HCT116 (cell line): ENCODE results near the gene KCNK18. TPM values are rescaled to one million over a fixed set of nuclear protein-coding genes. Genes with fewer than 3 reads are reported as not detected.

ENCODE experiments used
- ATAC-seq: fragments of 200-7000 bp; cut with Tn5 transposase; 2 replicates; pipeline ENCODE4 v1.9.1; 2020; ENCODE audit warnings: mild to moderate bottlenecking, moderate library complexity
- BruUV-seq: library from RNA; stranded (reverse); fragments of 400-500 nt; replicated peaks from 2 replicates; lab custom pipeline; 2021; lab: Mats Ljungman, UMichigan
- CTCF ChIA-PET: fragments of 300-600 bp; sonication (Branson Sonifier 250); formaldehyde crosslinking; loops from one replicate; lab custom pipeline; 2021; ENCODE audit warnings: antibody characterized with exemption; lab: Charles Lee
- POLR2A ChIA-PET: fragments of 300-600, 350-600 bp; sonication (Branson Sonifier 250); formaldehyde crosslinking; loops from one replicate; lab custom pipeline; 2021; ENCODE audit warnings: antibody characterized with exemption; lab: Charles Lee
- RAD21 ChIA-PET, 2 experiments: fragments of 300-600 bp; sonication (Branson Sonifier 250); formaldehyde crosslinking; loops; one replicate each; lab custom pipeline; 2023; ENCODE audit warnings: low total read pairs in 2 of 2; ENCODE audit not compliant: uncharacterized antibody in 2 of 2, unreplicated experiment in 2 of 2, low non-redundant PET in 1 of 2; lab: Charles Lee
- DNase-seq: peaks from one replicate; pipeline ENCODE4 v3.0.0-alpha.2; 2010; ENCODE audit warnings: low read depth, low spot score
- H2AFZ ChIP-seq: fragments of 200-600 bp; shearing (Covaris generic), sonication (generic); 2 replicates; pipeline ENCODE4 v1.6.1; 2017; ENCODE audit warnings: low read depth, mixed run types, mixed read lengths, antibody characterized with exemption, low read length; ENCODE audit not compliant: poor library complexity, severe bottlenecking
- H3K27ac ChIP-seq: 2 replicates; pipeline ENCODE4 v1.5.1; 2012; ENCODE audit warnings: low read depth, low read length
- H3K27me3 ChIP-seq: fragments of 200-600 bp; sonication (generic); 2 replicates; pipeline ENCODE4 v1.6.1; 2016; ENCODE audit warnings: mixed run types, low read length, mixed read lengths; ENCODE audit not compliant: insufficient read depth
- H3K36me3 ChIP-seq, 2 experiments: fragments of 200-500 bp in 1 of 2; fragments of 200-600 bp in 1 of 2; sonication (Bioruptor generic) in 1 of 2; sonication (generic) in 1 of 2; 2 replicates each; pipeline versions ENCODE4 v1.5.1 to v1.6.1; 2014 to 2016; ENCODE audit warnings: low read length in 2 of 2, inconsistent platforms in 1 of 2, mixed read lengths in 1 of 2, mixed run types in 1 of 2; ENCODE audit not compliant: insufficient read depth in 2 of 2, control insufficient read depth in 1 of 2
- H3K4me1 ChIP-seq, 2 experiments: fragments of 200-600 bp in 1 of 2; sonication (generic) in 1 of 2; 2 replicates each; pipeline versions ENCODE4 v1.5.1 to v1.6.1; 2012 to 2017; ENCODE audit warnings: low read length in 2 of 2, inconsistent platforms in 1 of 2, mild to moderate bottlenecking in 1 of 2, mixed read lengths in 1 of 2, mixed run types in 1 of 2, moderate library complexity in 1 of 2; ENCODE audit not compliant: insufficient read depth in 2 of 2, control insufficient read depth in 1 of 2
- H3K4me2 ChIP-seq: fragments of 200-600 bp; sonication (generic); 2 replicates; pipeline ENCODE4 v1.6.1; 2017; ENCODE audit warnings: mixed run types, low read length, mixed read lengths
- H3K4me3 ChIP-seq, 2 experiments: fragments of 200-600 bp in 1 of 2; sonication (generic) in 1 of 2; replicated peaks in 1 of 2; 2 replicates each; pipeline ENCODE4 v1.5.1; 2011 to 2016; ENCODE audit warnings: low read length in 2 of 2, control low read depth in 1 of 2, low read depth in 1 of 2, mild to moderate bottlenecking in 1 of 2, mixed read lengths in 1 of 2, mixed run types in 1 of 2
- H3K79me2 ChIP-seq: fragments of 200-600 bp; sonication (generic); 2 replicates; pipeline ENCODE4 v1.6.1; 2017; ENCODE audit warnings: mild to moderate bottlenecking, mixed run types, low read length, moderate library complexity, mixed read lengths; ENCODE audit not compliant: insufficient read depth
- H3K9ac ChIP-seq: fragments of 200-600 bp; sonication (generic); 2 replicates; pipeline ENCODE4 v1.6.1; 2016; ENCODE audit warnings: low read length, mixed read lengths
- H3K9me2 ChIP-seq: fragments of 200-600 bp; sonication (generic), shearing (Covaris generic); 2 replicates; pipeline ENCODE4 v1.6.1; 2017; ENCODE audit warnings: mixed run types, mild to moderate bottlenecking, moderate library complexity; ENCODE audit not compliant: insufficient read depth
- H3K9me3 ChIP-seq, 2 experiments: fragments of 200-500 bp in 1 of 2; fragments of 200-600 bp in 1 of 2; sonication (Bioruptor generic) in 1 of 2; sonication (generic) in 1 of 2; 2 replicates each; pipeline ENCODE4 v1.6.1; 2014 to 2017; ENCODE audit warnings: low read length in 2 of 2, mixed read lengths in 2 of 2, inconsistent platforms in 1 of 2, low read depth in 1 of 2, mild to moderate bottlenecking in 1 of 2, mixed run types in 1 of 2, moderate library complexity in 1 of 2; ENCODE audit not compliant: control insufficient read depth in 1 of 2, insufficient read depth in 1 of 2
- H4K20me1 ChIP-seq: fragments of 200-600 bp; sonication (generic), shearing (Covaris generic); 2 replicates; pipeline ENCODE4 v1.6.1; 2017; ENCODE audit warnings: mixed run types, mild to moderate bottlenecking, moderate library complexity; ENCODE audit not compliant: insufficient read depth
- CEBPB ChIP-seq: IDR thresholded peaks from 2 replicates; pipeline ENCODE4 v1.6.1; 2012; ENCODE audit warnings: low read depth
- EZH2 ChIP-seq: fragments of 200-600 bp; sonication (generic); IDR thresholded peaks from 2 replicates; pipeline ENCODE4 v1.6.1; 2017; ENCODE audit warnings: antibody characterized with exemption, mixed run types
- JUND ChIP-seq: IDR thresholded peaks from 2 replicates; pipeline ENCODE4 v1.6.1; 2012
- POLR2A ChIP-seq: IDR thresholded peaks from 2 replicates; pipeline ENCODE4 v1.7.0; 2011; ENCODE audit warnings: borderline replicate concordance; ENCODE audit not compliant: insufficient read depth, insufficient read length; ENCODE audit errors: extremely low read depth
- SIN3A ChIP-seq: IDR thresholded peaks from 2 replicates; pipeline ENCODE4 v1.6.1; 2012; ENCODE audit warnings: low read depth
- SP1 ChIP-seq: IDR thresholded peaks from 2 replicates; pipeline ENCODE4 v1.6.1; 2012; ENCODE audit warnings: low read depth
- ZBTB33 ChIP-seq: IDR thresholded peaks from 2 replicates; pipeline ENCODE4 v1.6.1; 2011; ENCODE audit warnings: mild to moderate bottlenecking, low read length, moderate library complexity; ENCODE audit not compliant: insufficient replicate concordance; ENCODE audit errors: extremely low read depth
- intact Hi-C: fragments of 100-400 bp; cut with micrococcal nuclease; formaldehyde crosslinking; loops from 2 replicates; pipeline ENCODE4 v1.10.0; 2022
- total RNA-seq: library from RNA; stranded (reverse); gene quantifications from one replicate; pipeline ENCODE4 v1.2.1, GENCODE V29; 2021; ENCODE audit not compliant: unreplicated experiment

The KCNK18 gene
- total RNA-seq, 1 experiment from 2014 or later = not detected

GRCh38 chr10:117254774-117255735 lies 57.8 kb downstream of the KCNK18 start:
- ATAC-seq (no peak), DNase-seq (no peak)
- POLR2A ChIA-PET = no interaction called here
- CTCF ChIA-PET = no interaction called here
- no peaks in the 10 kb centered on the region for H3K9me3 ChIP-seq
- no peaks in the 10 kb centered on the region for H3K4me1 ChIP-seq
- H3K27me3 ChIP-seq = peaks cover 29% of the 10 kb centered on the region
- H3K27ac ChIP-seq = no peak overlapping the region
- H4K20me1 ChIP-seq = no peaks in the 10 kb centered on the region
- intact Hi-C loops = no loop called here
- RAD21 ChIA-PET = no interaction called here
- no TSS peak for BruUV-seq
- H3K36me3 ChIP-seq = no peaks in the 10 kb centered on the region
- no peaks in the 10 kb centered on the region for H3K79me2 ChIP-seq
- H3K4me2 ChIP-seq = no peak overlapping the region
- TF ChIP-seq JUND = no peak
- no peak for TF ChIP-seq CEBPB
- no peak for TF ChIP-seq SIN3A
- no peak for TF ChIP-seq EZH2
- TF ChIP-seq ZBTB33 = no peak
- TF ChIP-seq SP1 = no peak
- no peak for TF ChIP-seq POLR2A
- H3K9ac ChIP-seq = no peak overlapping the region
- H3K4me3 ChIP-seq = no peak overlapping the region
- no peak overlapping the region for H2AFZ ChIP-seq
- H3K9me2 ChIP-seq = no peaks in the 10 kb centered on the region
